Muscle of leg (tissue), 11 donors: ENCODE data around the gene MISP. TPM values are rescaled to one million over a fixed set of nuclear protein-coding genes. Genes with fewer than 3 reads are reported as not detected.

Source experiments
- DNase-seq: peaks from one replicate; pipeline ENCODE4 v3.0.0; 2013
- H3K27ac ChIP-seq: one replicate; pipeline ENCODE4 v1.5.1; 2013; ENCODE audit warnings: mild to moderate bottlenecking, low read length, control low read depth
- H3K27me3 ChIP-seq: one replicate; pipeline ENCODE4 v1.6.1; 2013; ENCODE audit warnings: low read length; ENCODE audit not compliant: control insufficient read depth, insufficient read depth
- H3K36me3 ChIP-seq: one replicate; pipeline ENCODE4 v1.6.1; 2013; ENCODE audit warnings: low read length; ENCODE audit not compliant: control insufficient read depth, insufficient read depth
- H3K4me1 ChIP-seq: one replicate; pipeline ENCODE4 v1.6.1; 2013; ENCODE audit warnings: low read length; ENCODE audit not compliant: control insufficient read depth, insufficient read depth
- H3K4me3 ChIP-seq: one replicate; pipeline ENCODE4 v1.5.1; 2013; ENCODE audit warnings: low read length, control low read depth
- H3K9me3 ChIP-seq: replicated peaks from 2 replicates; pipeline ENCODE4 v1.6.1; 2013; ENCODE audit warnings: low read depth, low read length; ENCODE audit not compliant: control insufficient read depth
- WGBS: methylation state at CpG from one replicate; pipeline ENCODE4 v1.1.5; 2013; ENCODE audit warnings: missing lambda C conversion rate; ENCODE audit not compliant: insufficient coverage; 5-methylcytosine and 5-hydroxymethylcytosine counted together
- polyA plus RNA-seq, 8 donors: library from polyadenylated mRNA; unstranded; fragments of 120-200 nt; gene quantifications; one replicate each; pipeline versions ENCODE4 v1.2.1 to v1.2.3, GENCODE V29; 2013; ENCODE audit warnings: inconsistent platforms in 1 of 8, low replicate concordance in 1 of 8; ENCODE audit not compliant: insufficient read length in 8 of 8, insufficient read depth in 1 of 8
- total RNA-seq: library from RNA; stranded (reverse); fragments of 120-200 nt; gene quantifications from one replicate; pipeline ENCODE4 v1.2.4, GENCODE V29; 2013

Gene MISP
- total and polyA plus RNA-seq, 9 donors: 0.09 to 11.6 (median 0.16) TPM; not detected in 1

DNA sequence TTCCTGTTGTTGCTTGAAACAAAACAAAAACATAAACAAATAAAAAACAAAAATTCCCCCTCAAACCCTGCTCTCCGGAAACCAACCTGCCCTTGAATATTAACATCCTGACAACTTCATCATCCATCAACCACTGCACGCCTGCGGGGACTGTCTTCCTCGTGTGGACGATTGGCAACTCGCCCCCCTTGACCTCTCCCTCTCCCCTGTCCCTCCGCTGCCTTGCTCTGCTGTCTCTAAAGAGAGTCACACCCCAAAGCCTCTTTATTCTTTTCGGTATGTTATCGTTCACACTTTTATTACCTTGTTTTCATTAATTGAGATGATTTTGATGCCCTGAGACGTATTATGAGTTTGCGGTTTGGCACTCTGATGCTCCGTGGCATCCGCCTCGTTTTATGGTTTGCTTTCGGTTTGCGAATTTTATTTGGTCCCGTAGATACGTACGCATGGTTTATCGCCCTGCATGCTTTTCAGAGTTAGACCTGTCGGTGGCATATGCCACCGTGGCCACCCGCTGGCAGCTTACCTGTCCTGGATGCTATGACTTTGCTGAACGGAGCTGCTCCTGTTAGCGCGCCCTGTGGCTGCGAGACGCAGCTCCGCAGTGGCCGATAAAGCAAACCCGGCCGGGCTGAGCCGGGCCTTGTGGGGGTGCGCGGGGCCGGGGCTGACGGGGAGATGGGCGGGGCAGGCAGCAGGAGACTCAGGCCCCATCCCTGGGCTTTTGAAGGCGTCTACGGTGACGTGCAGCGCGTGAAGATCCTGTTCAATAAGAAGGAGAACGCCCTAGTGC, 56.9 kb downstream of the MISP start:
- no peaks in the 10 kb centered on the region for H3K27me3 ChIP-seq
- H3K27ac ChIP-seq: no peak overlapping the region
- peaks cover 12% of the 10 kb centered on the region for H3K4me1 ChIP-seq
- H3K4me3 ChIP-seq: no peak overlapping the region
- peaks cover 86% of the 10 kb centered on the region for H3K36me3 ChIP-seq
- DNase-seq: no peak
- H3K9me3 ChIP-seq: no peaks in the 10 kb centered on the region
- WGBS: 81% methylated on average over 40 of the region's 44 CpGs

DNA sequence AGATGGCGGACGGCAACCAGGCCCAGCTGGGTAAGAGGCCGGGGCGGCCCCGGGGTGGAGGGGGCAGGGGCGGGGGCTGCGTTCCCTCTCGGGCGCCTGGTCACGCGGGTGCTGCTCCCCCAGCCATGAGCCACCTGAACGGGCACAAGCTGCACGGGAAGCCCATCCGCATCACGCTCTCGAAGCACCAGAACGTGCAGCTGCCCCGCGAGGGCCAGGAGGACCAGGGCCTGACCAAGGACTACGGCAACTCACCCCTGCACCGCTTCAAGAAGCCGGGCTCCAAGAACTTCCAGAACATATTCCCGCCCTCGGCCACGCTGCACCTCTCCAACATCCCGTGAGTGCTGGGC, 57.5 kb downstream of the MISP start:
- 91% methylated on average over 23 of the region's 26 CpGs for WGBS
- H3K27ac ChIP-seq: no peak overlapping the region
- no peaks in the 10 kb centered on the region for H3K9me3 ChIP-seq
- peaks cover 81% of the 10 kb centered on the region for H3K36me3 ChIP-seq
- H3K4me1 ChIP-seq: peaks cover 7% of the 10 kb centered on the region
- no peak overlapping the region for H3K4me3 ChIP-seq
- no peak for DNase-seq
- H3K27me3 ChIP-seq: no peaks in the 10 kb centered on the region

DNA sequence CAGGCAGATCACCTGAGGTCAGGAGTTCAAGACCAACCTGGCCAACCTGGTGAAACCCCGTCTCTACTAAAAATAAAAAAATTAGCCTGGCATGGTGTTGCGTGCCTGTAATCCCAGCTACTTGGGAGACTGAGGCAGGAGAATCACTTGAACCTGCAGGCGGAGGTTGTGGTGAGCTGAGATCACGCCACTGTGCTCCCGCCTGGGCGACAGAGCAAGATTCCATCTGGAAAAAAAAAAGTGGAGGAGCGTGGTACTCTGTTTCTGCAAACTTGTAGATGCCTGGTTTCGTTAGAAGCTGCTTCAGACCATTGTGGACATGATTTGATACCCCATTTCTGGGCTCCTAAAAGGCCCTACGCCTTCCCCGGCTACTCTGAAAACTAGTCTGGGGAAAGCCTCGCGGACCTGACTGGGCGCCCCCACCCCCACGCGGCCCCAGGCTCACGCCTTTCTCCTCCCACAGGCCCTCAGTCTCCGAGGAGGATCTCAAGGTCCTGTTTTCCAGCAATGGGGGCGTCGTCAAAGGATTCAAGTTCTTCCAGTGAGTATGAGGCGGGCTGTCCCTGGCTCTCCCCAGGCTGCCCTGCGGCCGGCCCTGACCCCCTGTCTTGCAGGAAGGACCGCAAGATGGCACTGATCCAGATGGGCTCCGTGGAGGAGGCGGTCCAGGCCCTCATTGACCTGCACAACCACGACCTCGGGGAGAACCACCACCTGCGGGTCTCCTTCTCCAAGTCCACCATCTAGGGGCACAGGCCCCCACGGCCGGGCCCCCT, 59.4 kb downstream of the MISP start:
- Histone ChIP-seq H3K4me3 (no peak overlapping the region), H3K27ac (no peak overlapping the region), H3K36me3 (peaks cover 67% of the 10 kb centered on the region), H3K9me3 (no peaks in the 10 kb centered on the region), H3K27me3 (no peaks in the 10 kb centered on the region), H3K4me1 (peaks cover 3% of the 10 kb centered on the region)
- 80% methylated on average over 22 of the region's 30 CpGs for WGBS
- no peak for DNase-seq

DNA sequence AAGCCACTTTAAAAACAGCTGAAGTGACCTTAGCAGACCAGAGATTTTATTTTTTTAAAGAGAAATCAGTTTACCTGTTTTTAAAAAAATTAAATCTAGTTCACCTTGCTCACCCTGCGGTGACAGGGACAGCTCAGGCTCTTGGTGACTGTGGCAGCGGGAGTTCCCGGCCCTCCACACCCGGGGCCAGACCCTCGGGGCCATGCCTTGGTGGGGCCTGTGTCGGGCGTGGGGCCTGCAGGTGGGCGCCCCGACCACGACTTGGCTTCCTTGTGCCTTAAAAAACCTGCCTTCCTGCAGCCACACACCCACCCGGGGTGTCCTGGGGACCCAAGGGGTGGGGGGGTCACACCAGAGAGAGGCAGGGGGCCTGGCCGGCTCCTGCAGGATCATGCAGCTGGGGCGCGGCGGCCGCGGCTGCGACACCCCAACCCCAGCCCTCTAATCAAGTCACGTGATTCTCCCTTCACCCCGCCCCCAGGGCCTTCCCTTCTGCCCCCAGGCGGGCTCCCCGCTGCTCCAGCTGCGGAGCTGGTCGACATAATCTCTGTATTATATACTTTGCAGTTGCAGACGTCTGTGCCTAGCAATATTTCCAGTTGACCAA, 60.1 kb downstream of the MISP start:
- Histone ChIP-seq H3K36me3 (peaks cover 62% of the 10 kb centered on the region), H3K4me1 (peaks cover 3% of the 10 kb centered on the region), H3K27ac (no peak overlapping the region), H3K27me3 (no peaks in the 10 kb centered on the region), H3K9me3 (no peaks in the 10 kb centered on the region), H3K4me3 (no peak overlapping the region)
- 77% methylated on average over 8 of the region's 25 CpGs for WGBS
- DNase-seq: no peak

DNA sequence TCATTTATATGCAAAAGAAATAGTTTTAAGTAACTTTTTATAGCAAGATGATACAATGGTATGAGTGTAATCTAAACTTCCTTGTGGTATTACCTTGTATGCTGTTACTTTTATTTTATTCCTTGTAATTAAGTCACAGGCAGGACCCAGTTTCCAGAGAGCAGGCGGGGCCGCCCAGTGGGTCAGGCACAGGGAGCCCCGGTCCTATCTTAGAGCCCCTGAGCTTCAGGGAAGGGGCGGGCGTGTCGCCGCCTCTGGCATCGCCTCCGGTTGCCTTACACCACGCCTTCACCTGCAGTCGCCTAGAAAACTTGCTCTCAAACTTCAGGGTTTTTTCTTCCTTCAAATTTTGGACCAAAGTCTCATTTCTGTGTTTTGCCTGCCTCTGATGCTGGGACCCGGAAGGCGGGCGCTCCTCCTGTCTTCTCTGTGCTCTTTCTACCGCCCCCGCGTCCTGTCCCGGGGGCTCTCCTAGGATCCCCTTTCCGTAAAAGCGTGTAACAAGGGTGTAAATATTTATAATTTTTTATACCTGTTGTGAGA, 60.7 kb downstream of the MISP start:
- H3K4me3 ChIP-seq: no peak overlapping the region
- H3K27ac ChIP-seq: no peak overlapping the region
- peaks cover 59% of the 10 kb centered on the region for H3K36me3 ChIP-seq
- WGBS: 83% methylated on average over 14 of the region's 20 CpGs
- peaks cover 3% of the 10 kb centered on the region for H3K4me1 ChIP-seq
- no peaks in the 10 kb centered on the region for H3K9me3 ChIP-seq
- no peaks in the 10 kb centered on the region for H3K27me3 ChIP-seq
- no peak for DNase-seq

DNA sequence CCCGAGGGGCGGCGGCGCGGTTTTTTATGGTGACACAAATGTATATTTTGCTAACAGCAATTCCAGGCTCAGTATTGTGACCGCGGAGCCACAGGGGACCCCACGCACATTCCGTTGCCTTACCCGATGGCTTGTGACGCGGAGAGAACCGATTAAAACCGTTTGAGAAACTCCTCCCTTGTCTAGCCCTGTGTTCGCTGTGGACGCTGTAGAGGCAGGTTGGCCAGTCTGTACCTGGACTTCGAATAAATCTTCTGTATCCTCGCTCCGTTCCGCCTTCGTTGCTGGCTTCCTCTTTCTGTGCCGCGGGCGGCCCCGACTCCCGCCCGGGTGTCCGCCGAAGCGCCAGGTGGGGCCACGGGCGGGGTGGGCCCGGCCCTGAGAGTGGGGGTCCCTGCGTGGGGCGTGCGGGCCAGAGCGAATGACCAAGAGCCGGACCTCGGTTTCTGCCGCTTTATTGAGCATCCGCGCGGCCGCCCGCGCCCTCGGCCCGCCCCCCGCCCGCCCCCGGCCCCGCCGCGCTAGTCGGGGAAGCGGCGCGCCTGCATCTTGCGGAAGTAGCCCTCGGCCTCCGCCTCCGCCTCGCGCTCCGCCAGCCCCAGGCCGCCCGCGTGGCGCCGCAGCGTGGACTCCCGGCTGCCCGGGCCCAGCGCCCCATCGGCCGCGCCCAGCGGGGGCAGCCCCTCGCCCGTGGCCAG, 61.3 kb downstream of the MISP start:
- H3K4me1 ChIP-seq: no peaks in the 10 kb centered on the region
- H3K36me3 ChIP-seq: peaks cover 53% of the 10 kb centered on the region
- H3K4me3 ChIP-seq: no peak overlapping the region
- no peaks in the 10 kb centered on the region for H3K27me3 ChIP-seq
- DNase-seq: no peak
- H3K27ac ChIP-seq: no peak overlapping the region
- H3K9me3 ChIP-seq: no peaks in the 10 kb centered on the region
- 80% methylated on average over 39 of the region's 80 CpGs for WGBS

DNA sequence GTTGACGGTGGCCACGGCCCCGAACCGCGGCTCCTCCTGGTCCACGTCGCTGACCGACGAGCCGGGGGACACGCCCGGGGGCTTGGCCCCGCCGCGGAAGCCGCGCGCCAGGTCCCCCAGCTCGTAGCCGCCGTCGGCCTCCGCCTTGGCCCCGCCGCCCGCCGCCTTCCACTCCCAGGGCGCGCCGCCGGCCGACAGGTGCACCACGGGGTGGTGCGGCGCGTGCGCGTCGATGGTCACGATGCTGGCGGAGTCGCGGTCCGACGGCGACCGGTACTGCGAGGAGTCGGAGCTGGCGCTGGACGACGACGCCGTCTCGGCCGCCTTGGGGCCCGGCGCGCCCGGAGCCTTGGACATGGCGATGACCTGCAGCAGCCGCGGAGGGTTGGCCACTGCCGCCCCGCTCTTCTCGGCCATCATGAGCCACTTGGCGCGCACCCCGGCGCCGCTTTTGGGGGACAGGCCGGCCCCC, 61.9 kb downstream of the MISP start:
- Histone ChIP-seq H3K4me3 (no peak overlapping the region), H3K27me3 (no peaks in the 10 kb centered on the region), H3K9me3 (no peaks in the 10 kb centered on the region), H3K4me1 (no peaks in the 10 kb centered on the region), H3K27ac (no peak overlapping the region), H3K36me3 (peaks cover 47% of the 10 kb centered on the region)
- 79% methylated on average over 60 of the region's 72 CpGs for WGBS
- no peak for DNase-seq

DNA sequence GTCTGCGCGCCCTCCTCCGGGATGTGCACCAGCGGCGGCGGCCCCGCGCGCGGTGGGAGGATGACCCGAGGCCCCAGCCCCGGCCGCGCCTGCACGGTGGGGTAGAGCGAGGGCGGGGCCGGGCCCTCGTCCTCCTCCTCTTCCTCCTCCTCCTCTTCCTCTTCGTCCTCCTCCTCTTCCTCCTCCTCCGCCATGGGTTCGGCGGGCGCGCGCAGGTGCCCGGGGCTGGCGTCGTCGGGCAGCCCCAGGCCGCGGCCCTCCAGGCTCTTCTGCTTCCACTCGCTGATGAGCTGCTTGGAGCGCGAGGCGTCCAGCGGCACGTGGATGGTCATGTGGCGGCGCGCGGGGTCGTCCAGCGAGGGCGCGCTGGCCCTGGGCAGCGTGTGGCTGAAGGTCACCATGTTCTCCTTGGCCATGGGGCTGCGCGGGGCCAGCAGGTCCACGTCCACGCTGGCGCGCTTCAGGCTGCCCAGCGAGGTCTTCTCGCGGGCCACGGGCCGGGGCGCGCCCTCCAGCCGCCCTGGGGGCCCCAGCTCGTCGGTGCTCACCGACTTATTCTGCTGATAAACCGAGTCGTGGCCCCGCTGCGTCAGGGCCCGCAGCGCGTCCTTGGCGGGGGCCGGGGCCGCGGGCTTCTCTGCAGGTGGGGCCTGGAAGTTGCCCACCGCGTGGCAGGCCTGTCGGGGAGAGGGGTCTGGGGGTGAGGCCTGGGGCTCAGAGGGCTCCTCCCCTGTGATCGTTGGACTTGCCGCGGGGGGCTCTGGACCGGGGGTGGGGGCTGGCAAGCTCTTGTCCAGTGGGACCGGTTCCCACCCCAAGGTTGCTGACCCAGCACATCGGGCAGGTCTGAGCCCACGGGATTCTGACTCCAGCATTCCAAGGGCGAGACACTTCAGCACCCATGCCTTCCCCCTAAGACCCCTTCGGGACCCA, 62.6 kb downstream of the MISP start:
- DNase-seq: no peak
- no peak overlapping the region for H3K27ac ChIP-seq
- no peaks in the 10 kb centered on the region for H3K4me1 ChIP-seq
- H3K9me3 ChIP-seq: no peaks in the 10 kb centered on the region
- 89% methylated on average over 55 of the region's 87 CpGs for WGBS
- no peaks in the 10 kb centered on the region for H3K27me3 ChIP-seq
- H3K36me3 ChIP-seq: peaks cover 41% of the 10 kb centered on the region
- H3K4me3 ChIP-seq: no peak overlapping the region
